ENCODE data around the gene FLNB. TPM values are rescaled to one million over a fixed set of nuclear protein-coding genes. Genes with fewer than 3 reads are reported as not detected.

FLNB gene
- total RNA-seq, 1 donor from 2014 or later, result 115 TPM

- H3K36me3 ChIP-seq, result no peaks in the 10 kb centered on the region
- no peak for ATAC-seq
- no peaks in the 10 kb centered on the region for H3K9me3 ChIP-seq
- no peaks in the 10 kb centered on the region for H3K27me3 ChIP-seq
- DNase-seq, result no peak
- H3K4me1 ChIP-seq, result peaks cover 3% of the 10 kb centered on the region
- no peak for TF ChIP-seq CTCF (IDR thresholded peaks at IDR 0.05)
- intact Hi-C loops (cut with DNase I), result no loop called here
- H3K4me3 ChIP-seq, result no peak overlapping the region
- no peak overlapping the region for H3K27ac ChIP-seq
These were observed 176.7 kb downstream of the FLNB start for GRCh38 chr3:58184982-58185360.

- TF ChIP-seq CTCF (IDR thresholded peaks at IDR 0.05), result no peak
- Histone ChIP-seq H3K36me3 (no peaks in the 10 kb centered on the region), H3K27ac (no peak overlapping the region), H3K27me3 (no peaks in the 10 kb centered on the region), H3K4me3 (no peak overlapping the region), H3K9me3 (no peaks in the 10 kb centered on the region), H3K4me1 (peaks cover 3% of the 10 kb centered on the region)
- intact Hi-C loops (cut with DNase I), result no loop called here
- DNase-seq (no peak), ATAC-seq (no peak)
These were observed 179.9 kb downstream of the FLNB start for GRCh38 chr3:58188173-58188564.

GRCh38 chr3:58188921-58189451 is 180.8 kb downstream of the FLNB start:
- DNase-seq, result no peak
- peaks cover 3% of the 10 kb centered on the region for H3K4me1 ChIP-seq
- no peak overlapping the region for H3K4me3 ChIP-seq
- peak overlapping the region; percentile 42 for H3K27ac ChIP-seq
- no peak for TF ChIP-seq CTCF (IDR thresholded peaks at IDR 0.05)
- intact Hi-C loops (cut with DNase I), result no loop called here
- no peaks in the 10 kb centered on the region for H3K9me3 ChIP-seq
- H3K27me3 ChIP-seq, result no peaks in the 10 kb centered on the region
- no peaks in the 10 kb centered on the region for H3K36me3 ChIP-seq
- ATAC-seq, result peak; percentile 44

- no peak for TF ChIP-seq CTCF (IDR thresholded peaks at IDR 0.05)
- Histone ChIP-seq H3K4me3 (no peak overlapping the region), H3K4me1 (peaks cover 3% of the 10 kb centered on the region), H3K9me3 (no peaks in the 10 kb centered on the region), H3K27me3 (no peaks in the 10 kb centered on the region), H3K27ac (peak overlapping the region; percentile 42), H3K36me3 (no peaks in the 10 kb centered on the region)
- intact Hi-C loops (cut with DNase I), result no loop called here
- DNase-seq (no peak), ATAC-seq (no peak)
These were observed 181.5 kb downstream of the FLNB start for GRCh38 chr3:58189691-58190090.

GRCh38 chr3:58190291-58190690 is 182.1 kb downstream of the FLNB start:
- peaks cover 3% of the 10 kb centered on the region for H3K4me1 ChIP-seq
- no peaks in the 10 kb centered on the region for H3K27me3 ChIP-seq
- no peaks in the 10 kb centered on the region for H3K9me3 ChIP-seq
- H3K4me3 ChIP-seq, result no peak overlapping the region
- ATAC-seq (no peak), DNase-seq (no peak)
- no peak overlapping the region for H3K27ac ChIP-seq
- intact Hi-C loops (cut with DNase I), result no loop called here
- no peaks in the 10 kb centered on the region for H3K36me3 ChIP-seq
- TF ChIP-seq CTCF (IDR thresholded peaks at IDR 0.05), result no peak

GRCh38 chr3:58190882-58191281 is 182.7 kb downstream of the FLNB start:
- no peaks in the 10 kb centered on the region for H3K9me3 ChIP-seq
- ATAC-seq (no peak), DNase-seq (no peak)
- H3K27ac ChIP-seq, result no peak overlapping the region
- H3K27me3 ChIP-seq, result no peaks in the 10 kb centered on the region
- no peak overlapping the region for H3K4me3 ChIP-seq
- no peaks in the 10 kb centered on the region for H3K36me3 ChIP-seq
- intact Hi-C loops (cut with DNase I), result no loop called here
- TF ChIP-seq CTCF (IDR thresholded peaks at IDR 0.05), result no peak
- peaks cover 3% of the 10 kb centered on the region for H3K4me1 ChIP-seq

Measured in upper lobe of right lung (tissue), 1 donor.